Chondrocyte (in vitro differentiated cells): ENCODE measurements around the gene LAMC3. TPM values are rescaled to one million over a fixed set of nuclear protein-coding genes. Genes with fewer than 3 reads are reported as not detected.

Source experiments
- DNase-seq: peaks from one replicate; pipeline ENCODE4 v3.0.0; 2021; ENCODE audit warnings: mixed read lengths, low spot score
- H3K27ac Mint-ChIP-seq: one replicate; pipeline ENCODE4 v1.8.0; 2021; ENCODE audit warnings: mild to moderate bottlenecking, moderate library complexity, mixed read lengths; ENCODE audit not compliant: unreplicated experiment
- H3K27me3 Mint-ChIP-seq: 2 replicates; pipeline ENCODE4 v1.8.0; 2021; ENCODE audit warnings: low read depth, mixed read lengths
- H3K36me3 Mint-ChIP-seq: 2 replicates; pipeline ENCODE4 v1.8.0; 2021; ENCODE audit warnings: low read depth, mixed read lengths
- H3K4me1 Mint-ChIP-seq: 2 replicates; pipeline ENCODE4 v1.8.0; 2021; ENCODE audit warnings: low read depth, mild to moderate bottlenecking, mixed read lengths
- H3K4me3 Mint-ChIP-seq: one replicate; pipeline ENCODE4 v1.8.0; 2021; ENCODE audit warnings: mild to moderate bottlenecking, moderate library complexity, mixed read lengths; ENCODE audit not compliant: unreplicated experiment
- H3K9me3 Mint-ChIP-seq: 2 replicates; pipeline ENCODE4 v1.8.0; 2021; ENCODE audit warnings: low read depth, mixed read lengths
- CTCF ChIP-seq: fragments of 200-600 bp; sonication (generic); IDR thresholded peaks from 2 replicates; pipeline ENCODE4 v1.5.0; 2021; ENCODE audit warnings: antibody characterized with exemption, mild to moderate bottlenecking, moderate library complexity
- total RNA-seq: library from RNA; stranded (reverse); gene quantifications from 3 replicates; pipeline ENCODE4 v1.2.1, GENCODE V29; 2021

LAMC3 gene
- total RNA-seq, 1 donor from 2014 or later, result 1.2 TPM

- no peaks in the 10 kb centered on the region for H3K4me1 Mint-ChIP-seq
These were observed 63.3 kb downstream of the LAMC3 start for GRCh38 chr9:131072107-131072870.

GRCh38 chr9:131072871-131073237, 63.9 kb downstream of the LAMC3 start:
- H3K9me3 Mint-ChIP-seq, result no peaks in the 10 kb centered on the region
- no peak overlapping the region for H3K4me3 Mint-ChIP-seq
- no peaks in the 10 kb centered on the region for H3K4me1 Mint-ChIP-seq
- no peak for DNase-seq
- H3K27me3 Mint-ChIP-seq, result peaks cover 4% of the 10 kb centered on the region
- H3K27ac Mint-ChIP-seq, result no peak overlapping the region
- no peaks in the 10 kb centered on the region for H3K36me3 Mint-ChIP-seq
- no peak for TF ChIP-seq CTCF

More at GRCh38 chr9:131072107-131072870, 63.3 kb downstream of the LAMC3 start:
- Mint-ChIP-seq H3K27me3 (peaks cover 4% of the 10 kb centered on the region), H3K36me3 (no peaks in the 10 kb centered on the region), H3K27ac (no peak overlapping the region), H3K4me3 (no peak overlapping the region), H3K9me3 (no peaks in the 10 kb centered on the region)
- TF ChIP-seq CTCF, result no peak
- no peak for DNase-seq

GRCh38 chr9:131076347-131077195, 67.6 kb downstream of the LAMC3 start:
- Mint-ChIP-seq H3K4me1 (no peaks in the 10 kb centered on the region), H3K36me3 (no peaks in the 10 kb centered on the region), H3K4me3 (no peak overlapping the region), H3K27ac (no peak overlapping the region), H3K27me3 (no peaks in the 10 kb centered on the region), H3K9me3 (no peaks in the 10 kb centered on the region)
- no peak for TF ChIP-seq CTCF
- DNase-seq, result no peak

- no peaks in the 10 kb centered on the region for H3K9me3 Mint-ChIP-seq
- DNase-seq, result no peak
- no peaks in the 10 kb centered on the region for H3K36me3 Mint-ChIP-seq
- no peaks in the 10 kb centered on the region for H3K4me1 Mint-ChIP-seq
- H3K4me3 Mint-ChIP-seq, result no peak overlapping the region
- H3K27ac Mint-ChIP-seq, result no peak overlapping the region
- no peaks in the 10 kb centered on the region for H3K27me3 Mint-ChIP-seq
- TF ChIP-seq CTCF, result no peak
These were observed 69.7 kb downstream of the LAMC3 start for GRCh38 chr9:131078427-131079366.
